Fibroblast of mammary gland (primary cell): ENCODE results near the gene CD7.
A peak's percentile ranks its signal among the peaks of the same experiment; 100 is the strongest.

Source experiments
- DNase-seq: peaks from one replicate; pipeline ENCODE4 v3.0.0-alpha.2; 2010; ENCODE audit warnings: low read depth
- H3K4me3 ChIP-seq: 2 replicates; pipeline ENCODE4 v1.5.1; 2011; ENCODE audit warnings: low read depth, mild to moderate bottlenecking, low read length, moderate library complexity; ENCODE audit not compliant: control insufficient read depth
- CTCF ChIP-seq: conservative IDR thresholded peaks from 2 replicates; pipeline ENCODE4 v1.5.1; 2011; ENCODE audit warnings: low read depth, low read length, inconsistent platforms; ENCODE audit not compliant: control insufficient read depth, insufficient read depth

Gene CD7

GRCh38 chr17:82331345-82331939 lies 14.0 kb upstream of the CD7 start:
- H3K4me3 ChIP-seq, result no peak overlapping the region
- DNase-seq, result no peak
- TF ChIP-seq CTCF, result no peak

GRCh38 chr17:82330322-82331239 lies 13.2 kb upstream of the CD7 start:
- TF ChIP-seq CTCF, result no peak
- DNase-seq, result peak; percentile 60
- no peak overlapping the region for H3K4me3 ChIP-seq

DNA sequence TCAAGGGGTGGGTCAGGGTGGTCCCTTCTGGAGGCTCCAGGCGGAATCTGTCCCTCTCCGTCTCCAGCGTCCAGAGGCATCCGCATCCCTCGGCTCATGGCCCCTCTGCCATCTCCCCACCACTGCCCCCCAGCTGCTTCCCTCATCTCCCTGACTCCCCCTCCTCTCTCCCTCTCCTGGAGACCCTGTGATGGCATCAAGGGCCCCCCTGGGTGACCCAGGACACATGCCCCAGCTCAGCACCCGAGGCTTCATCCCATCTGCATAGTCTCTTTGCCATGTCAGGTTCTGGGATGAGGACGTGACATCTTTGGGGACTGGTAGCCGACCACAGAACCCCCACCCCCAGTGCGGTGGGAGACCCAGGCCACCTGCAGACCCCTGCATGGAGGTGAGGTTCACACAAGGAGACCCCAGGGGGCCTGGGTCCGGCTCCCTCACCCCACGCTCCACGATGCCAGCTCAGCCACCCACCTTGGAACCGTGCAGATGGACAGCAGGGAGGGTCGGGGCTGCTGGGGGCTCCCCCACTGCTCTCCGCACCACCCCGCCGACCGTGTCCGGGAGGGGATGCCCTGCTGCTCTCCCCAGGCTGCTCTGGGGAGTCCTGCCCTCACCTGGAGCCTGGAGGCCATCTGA lies 12.4 kb upstream of the CD7 start:
- H3K4me3 ChIP-seq, result no peak overlapping the region
- DNase-seq, result no peak
- no peak for TF ChIP-seq CTCF

DNA sequence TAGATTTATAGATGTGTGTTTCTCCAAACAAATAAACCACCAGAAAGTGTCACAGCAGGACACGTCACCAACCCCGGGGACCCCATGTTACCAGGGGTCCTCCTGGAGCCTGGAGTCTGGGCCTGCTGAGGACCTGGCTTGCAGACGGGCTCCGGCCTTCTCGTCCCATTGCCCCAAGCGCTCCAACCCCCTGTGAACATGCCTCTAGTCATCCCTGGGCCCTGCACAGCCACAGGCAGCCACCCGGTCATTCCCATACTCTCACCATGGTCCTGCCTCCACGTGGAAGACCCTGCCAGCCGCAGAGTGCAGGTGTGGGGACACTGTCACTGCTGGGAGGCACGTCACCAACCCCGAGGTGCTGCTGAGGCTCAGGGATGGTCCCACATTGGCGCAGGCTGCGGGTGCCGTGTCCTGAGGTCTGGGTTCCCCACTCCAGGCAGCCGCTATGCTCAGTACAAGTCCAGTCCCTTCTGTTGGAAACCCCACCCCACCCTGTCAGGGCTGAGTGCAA lies 11.6 kb upstream of the CD7 start:
- DNase-seq, result no peak
- no peak overlapping the region for H3K4me3 ChIP-seq
- no peak for TF ChIP-seq CTCF

DNA sequence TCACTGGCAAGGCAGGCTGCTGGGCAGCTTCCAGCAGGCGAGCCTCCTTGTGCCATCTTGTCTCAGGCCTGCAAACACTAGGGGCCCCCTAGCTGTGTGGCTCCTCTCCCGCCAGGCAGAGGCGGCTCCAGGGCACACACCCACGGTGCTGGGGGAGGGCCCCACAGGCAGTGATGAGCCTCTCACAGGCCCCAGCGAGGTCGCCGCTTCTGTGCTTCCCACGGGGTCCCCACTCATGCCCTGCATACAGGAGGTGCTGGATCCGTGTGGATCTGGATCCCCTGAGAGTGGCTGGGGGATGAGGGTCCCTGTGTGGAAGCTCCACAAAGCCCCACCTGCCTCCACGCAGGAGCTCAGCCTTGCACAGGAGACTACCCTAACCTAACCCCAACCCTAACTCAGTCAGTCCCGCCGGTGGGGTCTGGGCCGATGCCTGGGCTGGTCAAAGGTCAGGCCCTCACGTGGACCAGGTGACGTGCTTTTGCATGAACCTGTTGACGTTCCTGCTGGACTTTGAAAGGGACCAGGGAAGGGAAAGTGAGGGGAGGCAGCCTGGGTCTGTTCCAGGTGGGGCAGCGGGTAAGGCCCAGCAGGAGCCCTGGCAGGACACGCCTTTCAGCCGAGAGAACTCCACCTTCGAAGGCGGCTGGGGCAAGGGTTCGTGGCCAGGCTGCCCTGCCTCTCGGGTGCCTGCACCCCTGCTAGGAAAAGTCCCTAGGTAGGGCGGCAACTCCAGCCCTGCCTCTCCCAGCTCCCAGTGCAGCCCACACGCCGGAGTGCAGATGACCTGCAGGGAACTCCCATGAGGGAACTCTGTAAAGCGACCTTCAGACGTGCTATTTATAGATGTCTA lies 11.0 kb upstream of the CD7 start:
- H3K4me3 ChIP-seq, result no peak overlapping the region
- DNase-seq, result no peak
- no peak for TF ChIP-seq CTCF

DNA sequence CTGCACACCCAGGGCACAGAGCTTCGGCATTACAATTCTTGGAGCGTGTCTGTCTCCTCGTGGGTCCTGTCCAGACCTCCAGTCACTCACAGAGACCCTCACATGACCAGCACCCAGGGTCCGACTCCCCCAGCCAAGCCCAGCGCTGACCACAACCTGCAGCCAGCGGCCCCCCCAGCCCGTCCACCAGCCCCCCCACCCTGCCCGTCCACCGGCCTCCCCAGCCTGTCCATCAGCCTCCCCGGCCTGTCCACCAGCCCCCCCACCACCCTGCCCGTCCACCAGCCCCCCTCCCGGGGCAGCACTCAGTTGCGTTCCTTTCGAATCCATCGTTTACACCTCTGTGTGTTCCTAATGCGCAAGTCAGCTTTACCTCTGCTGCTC lies 10.3 kb upstream of the CD7 start:
- no peak for TF ChIP-seq CTCF
- H3K4me3 ChIP-seq, result no peak overlapping the region
- no peak for DNase-seq
